ENCODE data around the gene LBX2. TPM values are rescaled to one million over a fixed set of nuclear protein-coding genes. Genes with fewer than 3 reads are reported as not detected.

LBX2 gene
- total RNA-seq, 1 donor from 2014 or later, result 2.6 TPM

GRCh38 chr2:74505448-74506246, 6.2 kb upstream of the LBX2 start:
- DNase-seq (ENCODE audit: low spot score), result no peak

- DNase-seq (ENCODE audit: low spot score), result no peak
These were observed 5.2 kb upstream of the LBX2 start for GRCh38 chr2:74504591-74504990.

GRCh38 chr2:74503506-74504475, 4.4 kb upstream of the LBX2 start:
- no peak for DNase-seq (ENCODE audit: low spot score)

GRCh38 chr2:74502720-74503505, 3.5 kb upstream of the LBX2 start:
- DNase-seq (ENCODE audit: low spot score), result peak; percentile 96

GRCh38 chr2:74502147-74502719, 2.8 kb upstream of the LBX2 start:
- DNase-seq (ENCODE audit: low spot score), result no peak

- DNase-seq (ENCODE audit: low spot score), result no peak
These were observed 2.1 kb upstream of the LBX2 start for GRCh38 chr2:74501335-74502071.

GRCh38 chr2:74500578-74500946, 1.2 kb upstream of the LBX2 start:
- no peak for DNase-seq (ENCODE audit: low spot score)

- DNase-seq (ENCODE audit: low spot score), result no peak
These were observed 656 bp upstream of the LBX2 start for GRCh38 chr2:74499940-74500577.

GRCh38 chr2:74498500-74499266, 720 bp downstream of the LBX2 start:
- DNase-seq (ENCODE audit: low spot score), result no peak

GRCh38 chr2:74497777-74498499, 1.5 kb downstream of the LBX2 start:
- no peak for DNase-seq (ENCODE audit: low spot score)

GRCh38 chr2:74496997-74497776, 2.2 kb downstream of the LBX2 start:
- DNase-seq (ENCODE audit: low spot score), result no peak

- no peak for DNase-seq (ENCODE audit: low spot score)
These were observed 4.0 kb downstream of the LBX2 start for GRCh38 chr2:74495440-74495839.

- DNase-seq (ENCODE audit: low spot score), result no peak
These were observed 5.9 kb downstream of the LBX2 start for GRCh38 chr2:74493546-74493945.

GRCh38 chr2:74491648-74492544, 7.5 kb downstream of the LBX2 start:
- no peak for DNase-seq (ENCODE audit: low spot score)

- DNase-seq (ENCODE audit: low spot score), result no peak
These were observed 9.5 kb downstream of the LBX2 start for GRCh38 chr2:74489906-74490305.

GRCh38 chr2:74488643-74489481, 10.5 kb downstream of the LBX2 start:
- no peak for DNase-seq (ENCODE audit: low spot score)
